Stimulated activated CD8-positive, alpha-beta memory T cell treated with anti-CD3 and anti-CD28 coated beads, Interleukin-7, amount 100 ng/mL, for 48 hours (primary cell): ENCODE data around the gene GPD1.
"Not testable (repeated sequence)": the region's sequence is repeated elsewhere in the genome, so short reads cannot be mapped to it uniquely, and the experiment has no call there.

Experiments used
- DNase-seq, 2 donors: peaks; one replicate each; pipeline ENCODE4 v3.0.0-alpha.2; 2020; ENCODE audit warnings: low read depth in 1 of 2; ENCODE audit errors: extremely low read depth in 1 of 2

GPD1 gene

DNA sequence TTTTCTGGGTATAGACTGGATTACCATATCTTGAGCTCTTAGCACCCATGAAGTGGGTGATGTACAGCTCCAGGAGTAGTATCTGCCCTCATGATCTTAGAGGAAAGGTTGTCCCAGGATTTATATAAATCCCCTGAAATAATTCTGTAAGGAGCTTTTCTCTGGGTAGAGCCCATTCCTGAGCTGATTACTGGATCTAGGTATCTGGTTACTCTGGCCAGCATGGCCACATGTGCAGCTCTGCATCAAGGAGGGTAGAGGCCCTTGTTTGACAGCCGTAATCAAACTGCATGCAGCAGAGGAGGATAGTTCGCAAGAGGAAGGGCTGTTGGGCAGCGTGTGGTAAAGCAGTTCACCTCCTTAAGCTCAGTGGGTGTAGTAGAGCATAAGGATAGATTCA is 16.7 kb downstream of the GPD1 start:
- DNase-seq, result no peak

DNA sequence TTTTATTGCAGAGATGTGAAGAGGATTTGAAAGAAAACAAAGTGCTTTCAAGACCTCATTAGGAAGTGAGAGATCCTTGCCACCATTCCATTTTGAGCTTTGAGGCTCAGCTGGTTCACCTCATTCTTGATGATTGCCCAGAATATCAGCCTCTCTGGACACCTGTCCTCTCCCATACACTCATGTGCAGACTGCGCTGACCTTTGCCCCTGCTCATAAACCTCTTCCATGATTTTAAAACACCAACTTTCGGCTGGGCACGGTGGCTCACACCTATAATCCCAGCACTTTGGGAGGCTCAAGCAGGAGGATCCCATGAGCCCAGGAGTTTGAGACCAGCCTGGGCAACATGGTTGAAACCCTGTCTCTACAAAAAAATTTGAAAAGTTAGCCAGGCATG is 17.1 kb downstream of the GPD1 start:
- no peak for DNase-seq

DNA sequence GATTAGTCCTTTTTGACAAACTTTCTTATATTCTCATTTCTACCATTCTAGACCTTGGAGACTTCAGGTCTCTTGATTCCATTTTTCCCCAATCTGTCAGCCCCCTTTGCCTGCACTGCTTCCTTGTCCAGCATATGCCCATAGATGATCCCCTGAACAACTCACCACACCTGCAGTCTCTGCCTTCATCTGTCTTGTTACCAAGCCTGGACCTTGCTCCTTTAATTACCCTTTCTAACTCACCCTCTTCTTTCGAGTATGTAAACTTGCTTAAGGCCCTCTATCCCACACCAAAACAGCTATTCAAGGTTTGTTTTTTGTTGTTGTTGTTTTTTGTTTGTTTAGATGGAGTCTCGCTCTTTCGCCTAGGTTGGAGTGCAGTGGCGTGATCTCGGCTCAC is 17.8 kb downstream of the GPD1 start:
- no peak for DNase-seq

DNA sequence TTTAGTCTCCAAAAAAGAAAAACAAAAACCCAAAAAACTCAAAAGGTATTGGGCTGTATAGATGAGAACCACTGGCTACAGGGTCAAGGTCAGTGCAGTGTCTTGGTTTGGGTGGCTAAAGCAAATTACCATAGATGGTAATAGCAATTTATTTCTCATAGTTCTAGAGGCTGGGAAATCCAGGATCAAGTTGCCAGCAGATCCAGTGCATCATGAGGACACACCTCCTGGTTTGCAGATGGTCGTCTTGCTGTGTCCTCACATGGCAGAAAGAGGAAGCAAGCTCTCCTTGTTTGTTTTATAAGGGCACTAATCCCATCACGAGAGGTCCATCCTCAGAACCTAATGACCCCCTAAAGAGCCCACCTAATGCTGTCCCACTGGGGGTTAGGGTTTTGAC is 19.4 kb downstream of the GPD1 start:
- DNase-seq, result no peak

DNA sequence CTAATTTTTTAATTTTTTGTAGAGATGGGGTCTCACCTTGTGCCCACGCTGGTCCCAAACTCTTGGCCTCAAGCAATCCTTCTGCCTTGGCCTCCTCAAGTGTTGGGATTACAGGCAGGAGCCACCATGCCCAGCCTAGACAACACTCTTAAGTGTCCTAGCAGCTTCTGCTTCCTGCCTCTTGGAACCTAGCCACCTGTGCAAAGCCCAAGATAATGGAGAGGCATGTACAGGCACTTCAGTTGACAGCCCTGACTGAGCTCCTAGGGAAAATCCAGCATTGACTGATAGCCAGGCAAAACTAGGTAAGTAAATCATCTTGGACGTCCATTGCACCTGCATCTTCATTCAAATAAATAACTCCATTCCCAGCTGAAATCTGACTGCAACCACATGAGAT is 23.7 kb downstream of the GPD1 start:
- no peak for DNase-seq

DNA sequence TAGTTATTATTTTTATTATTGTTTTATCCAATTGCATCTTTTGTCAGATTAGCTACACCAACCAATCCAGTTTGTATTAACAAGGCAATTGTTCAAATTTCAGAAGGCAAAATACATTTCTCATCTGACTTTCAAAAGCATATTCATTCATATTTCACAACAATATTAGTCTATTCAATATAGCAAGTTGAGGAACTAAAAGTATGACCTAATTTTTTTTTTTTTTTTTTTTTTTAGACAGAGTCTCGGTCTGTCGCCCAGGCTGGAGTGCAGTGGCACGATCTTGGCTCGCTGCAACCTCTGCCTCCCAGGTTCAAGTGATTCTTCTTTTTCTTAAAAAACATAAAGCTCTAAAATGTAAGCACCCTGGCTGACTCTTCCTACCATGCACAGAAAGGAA is 25.5 kb downstream of the GPD1 start:
- no peak for DNase-seq

DNA sequence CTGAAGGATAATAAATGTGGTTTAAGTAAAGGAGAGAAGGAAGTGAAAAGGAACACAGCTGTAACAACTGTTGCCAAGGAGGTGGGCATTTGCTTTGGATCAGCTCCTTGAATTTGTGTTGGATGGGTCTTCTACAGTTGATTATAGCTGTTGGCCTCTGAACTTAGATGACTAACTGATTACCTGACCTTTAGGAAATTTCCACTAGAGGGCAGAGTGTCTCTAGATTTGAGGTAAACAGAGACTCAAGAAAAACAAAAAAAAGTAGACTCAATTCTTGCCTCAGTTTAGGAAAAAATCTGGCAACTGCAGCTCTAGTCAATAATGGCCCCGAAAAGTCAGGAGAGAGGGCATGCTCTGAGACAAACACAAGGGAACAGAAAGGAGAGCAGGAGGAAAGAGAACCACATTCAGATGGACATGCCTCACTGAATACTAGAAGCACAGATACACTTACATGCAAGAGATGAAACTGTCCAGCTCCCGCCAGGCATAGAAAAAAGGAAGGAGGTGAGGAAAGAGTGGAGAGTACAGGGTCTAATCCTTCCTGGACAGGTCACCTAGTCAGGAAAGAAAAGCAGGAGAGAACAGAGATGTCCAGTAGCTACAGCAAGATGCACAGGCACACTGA is 28.8 kb downstream of the GPD1 start:
- DNase-seq, result no peak

DNA sequence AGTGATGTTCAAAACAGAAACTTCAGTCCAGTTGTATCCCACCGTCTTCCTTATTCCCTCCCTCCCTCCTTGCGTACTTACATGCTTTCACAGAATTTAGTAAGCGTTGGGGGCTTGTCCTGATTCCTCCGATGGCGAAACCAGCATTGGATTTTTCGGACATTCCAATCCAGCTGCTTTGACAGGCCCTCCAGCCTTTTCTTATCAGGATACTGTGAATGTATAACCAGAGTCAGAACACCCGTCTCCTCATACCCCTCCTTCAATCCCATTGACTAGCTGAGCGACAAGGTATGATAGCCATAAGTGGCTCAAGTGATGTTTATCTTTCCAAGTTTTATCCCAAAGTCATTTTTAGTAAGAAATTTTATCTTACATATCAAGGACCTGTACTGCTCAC is 39.2 kb downstream of the GPD1 start:
- DNase-seq, result no peak

DNA sequence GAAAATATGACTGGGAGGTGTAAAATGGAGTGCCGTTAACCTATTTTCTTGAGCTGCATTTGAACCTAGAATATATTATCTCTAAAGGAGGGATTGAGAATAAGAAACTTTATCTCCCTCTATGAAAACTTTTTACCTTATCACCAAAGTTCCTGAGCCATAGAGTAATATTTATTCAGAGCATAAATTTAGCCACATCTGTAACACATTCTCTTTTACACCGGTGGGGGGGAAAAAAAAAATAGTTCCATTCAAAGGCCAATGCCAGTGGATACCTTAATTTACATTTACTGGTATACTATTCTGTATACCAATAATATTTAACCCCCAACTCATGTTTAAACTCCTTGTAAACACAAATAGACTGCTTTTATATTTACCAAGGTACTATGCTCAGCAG is 41.6 kb downstream of the GPD1 start:
- DNase-seq, result no peak

DNA sequence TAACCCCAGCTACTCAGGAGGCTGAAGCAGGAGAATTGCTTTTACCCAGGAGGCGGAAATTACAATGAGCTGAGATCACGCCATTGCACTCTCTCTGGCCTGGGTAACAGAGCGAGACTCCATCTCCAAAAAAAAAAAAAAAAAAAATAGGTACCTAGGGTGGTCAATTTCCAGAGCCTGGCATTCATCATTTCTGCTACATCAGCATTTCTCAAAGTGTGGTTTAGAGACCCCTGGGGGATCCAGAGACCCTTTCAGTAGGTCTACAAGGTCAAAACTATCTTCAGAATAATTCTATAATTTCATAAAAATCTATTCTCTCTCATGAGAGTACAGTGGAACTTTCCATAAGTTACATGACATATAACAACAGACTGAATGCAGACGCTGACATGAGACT is 43.5 kb downstream of the GPD1 start:
- DNase-seq, result no peak

DNA sequence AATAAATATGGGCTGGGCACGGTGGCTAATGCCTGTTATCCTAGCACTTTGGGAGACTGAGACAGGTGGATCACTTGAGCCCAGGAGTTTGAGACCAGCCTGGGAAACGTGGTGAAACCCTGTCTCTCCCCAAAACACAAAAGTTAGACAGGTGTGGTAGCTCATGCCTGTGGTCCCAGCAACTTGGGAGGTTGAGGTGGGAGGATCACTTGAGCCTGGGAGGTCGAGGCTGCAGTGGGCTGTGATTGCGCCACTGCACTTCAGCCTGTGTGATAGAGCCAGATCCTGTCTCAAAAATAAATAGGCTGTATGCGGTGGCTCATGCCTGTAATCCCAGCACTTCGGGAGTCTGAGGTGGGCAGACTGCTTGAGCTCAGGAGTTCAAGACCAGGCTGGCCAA is 44.2 kb downstream of the GPD1 start:
- not testable (repeated sequence) for DNase-seq

DNA sequence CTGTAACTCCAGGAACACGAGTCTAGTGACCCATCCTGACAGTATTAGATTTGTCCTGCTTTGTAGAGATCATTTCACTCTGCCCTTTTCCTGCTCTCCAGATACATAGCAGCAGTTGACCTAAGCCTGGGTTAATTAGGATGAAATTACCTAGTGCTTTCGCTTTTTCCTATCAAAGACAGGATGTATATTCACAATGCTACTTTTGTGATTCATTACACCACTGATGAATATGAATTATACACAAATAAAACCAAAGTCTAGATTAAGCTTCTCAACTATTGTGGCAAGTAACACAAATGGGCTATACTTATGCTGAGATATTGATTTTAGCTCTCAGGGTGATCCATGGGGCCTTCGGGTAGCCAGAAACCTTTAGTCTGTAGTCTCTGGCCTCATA is 45.5 kb downstream of the GPD1 start:
- DNase-seq, result no peak

DNA sequence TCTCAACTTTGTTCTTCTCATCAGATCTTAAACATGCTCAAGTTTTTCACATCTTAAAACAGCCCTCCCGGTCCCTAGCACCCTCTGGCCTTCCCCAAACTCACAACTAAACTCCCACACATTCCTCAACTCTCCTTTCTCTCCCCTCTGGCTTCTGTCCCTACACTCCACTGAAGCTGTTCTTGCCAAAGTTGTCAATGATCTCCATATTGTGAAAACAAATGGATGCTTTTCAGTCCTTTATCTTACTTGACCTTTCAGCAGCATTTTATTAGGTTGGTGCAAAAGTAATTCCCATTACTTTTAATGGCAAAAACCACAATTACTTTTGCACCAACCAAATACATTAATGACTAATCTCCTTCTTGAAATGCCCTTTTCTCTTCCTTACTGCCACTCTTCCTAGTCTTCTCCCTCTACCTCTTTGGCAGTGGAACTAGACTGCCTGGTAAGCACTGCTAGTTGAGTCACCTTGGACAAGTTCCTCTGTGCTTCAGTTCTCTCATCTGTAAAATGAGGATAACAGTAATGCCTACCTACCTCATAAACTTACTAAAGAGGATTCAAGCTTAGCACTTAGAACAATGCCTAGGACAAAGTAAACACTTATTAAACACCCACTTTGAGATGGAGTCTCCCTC is 47.4 kb downstream of the GPD1 start:
- DNase-seq, result no peak

DNA sequence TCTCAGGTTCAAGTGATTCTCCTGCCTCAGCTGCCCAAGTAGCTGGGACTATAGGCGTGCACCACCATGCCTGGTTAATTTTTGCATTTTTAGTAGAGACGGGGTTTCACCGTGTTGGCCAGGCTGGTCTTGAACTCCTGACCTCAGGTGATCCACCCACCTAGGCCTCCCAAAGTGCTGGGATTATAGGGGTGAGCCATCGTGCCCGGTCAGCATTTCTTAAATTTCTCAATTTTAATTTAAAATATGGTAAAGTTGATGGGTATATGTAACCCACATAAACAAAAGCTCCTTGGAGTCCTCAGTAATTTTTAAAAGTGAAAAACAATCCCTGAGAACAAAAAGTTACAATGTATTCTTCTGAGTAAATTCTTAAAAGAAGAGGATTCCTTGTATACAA is 51.1 kb downstream of the GPD1 start:
- not testable (repeated sequence) for DNase-seq

DNA sequence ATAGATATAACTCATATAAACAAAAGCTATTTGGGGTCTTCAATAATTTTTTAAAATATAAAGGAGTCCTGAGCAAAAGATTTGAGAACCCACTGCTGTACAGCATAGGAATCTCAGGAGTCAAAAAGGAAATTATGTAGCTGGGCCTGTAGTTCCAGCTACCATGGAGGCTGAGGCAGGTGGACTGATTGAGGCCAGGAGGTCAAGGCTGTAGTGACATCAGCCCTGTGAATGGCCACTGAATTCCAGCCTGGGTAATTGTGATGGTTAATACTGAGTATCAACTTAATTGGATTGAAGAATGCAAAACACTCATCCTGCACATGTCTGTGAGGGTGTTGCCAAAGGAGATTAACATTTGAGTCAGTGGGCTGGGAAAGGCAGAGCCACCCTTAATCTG is 52.8 kb downstream of the GPD1 start:
- DNase-seq, result no peak

DNA sequence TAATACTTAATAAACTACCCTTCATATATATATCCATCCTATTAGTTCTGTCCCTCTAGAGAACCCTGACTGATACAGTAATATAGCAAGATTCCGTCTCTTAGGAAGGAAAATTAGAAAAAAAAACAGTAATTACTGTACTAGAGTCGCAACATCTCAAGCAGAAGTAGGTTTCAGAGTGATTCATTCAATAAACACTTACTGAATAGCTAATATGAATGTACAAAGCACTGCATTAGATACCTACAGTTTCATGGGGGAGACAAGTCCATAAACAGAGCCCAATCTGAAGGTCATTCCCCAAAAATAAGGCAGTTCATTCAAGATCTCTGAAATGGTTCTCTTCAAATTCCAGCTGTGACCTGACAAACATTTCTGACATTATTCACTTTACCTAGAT is 53.5 kb downstream of the GPD1 start:
- DNase-seq, result no peak

DNA sequence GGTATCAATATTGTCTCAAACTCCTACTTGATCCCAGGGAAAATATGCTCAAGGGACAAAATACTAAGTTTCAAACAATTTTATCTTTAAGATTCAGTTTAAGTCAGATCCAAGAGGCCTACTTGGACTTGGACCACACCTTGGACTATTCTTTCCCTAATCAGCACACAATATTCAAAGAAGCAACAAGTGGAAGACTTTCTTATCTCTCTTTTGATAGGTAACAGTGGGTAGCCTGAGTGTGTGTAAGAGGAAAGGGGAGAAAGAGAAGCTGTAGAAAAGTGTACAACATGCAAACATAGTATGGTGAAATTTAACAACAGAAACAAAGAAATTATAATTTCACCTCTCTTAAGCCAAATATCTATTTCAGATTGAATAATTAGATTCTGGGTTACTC is 56.8 kb downstream of the GPD1 start:
- DNase-seq, result no peak
